HG03103 (cell line): Measurements from ENCODE around the gene CUL3.
"Not testable (repeated sequence)": the region's sequence is repeated elsewhere in the genome, so short reads cannot be mapped to it uniquely, and the experiment has no call there.

Experiments used
- ATAC-seq: cut with Tn5 transposase; IDR thresholded peaks from one replicate; pipeline ENCODE4 v1.9.1; 2021; ENCODE audit warnings: low read depth; ENCODE audit not compliant: unreplicated experiment

CUL3 gene

DNA sequence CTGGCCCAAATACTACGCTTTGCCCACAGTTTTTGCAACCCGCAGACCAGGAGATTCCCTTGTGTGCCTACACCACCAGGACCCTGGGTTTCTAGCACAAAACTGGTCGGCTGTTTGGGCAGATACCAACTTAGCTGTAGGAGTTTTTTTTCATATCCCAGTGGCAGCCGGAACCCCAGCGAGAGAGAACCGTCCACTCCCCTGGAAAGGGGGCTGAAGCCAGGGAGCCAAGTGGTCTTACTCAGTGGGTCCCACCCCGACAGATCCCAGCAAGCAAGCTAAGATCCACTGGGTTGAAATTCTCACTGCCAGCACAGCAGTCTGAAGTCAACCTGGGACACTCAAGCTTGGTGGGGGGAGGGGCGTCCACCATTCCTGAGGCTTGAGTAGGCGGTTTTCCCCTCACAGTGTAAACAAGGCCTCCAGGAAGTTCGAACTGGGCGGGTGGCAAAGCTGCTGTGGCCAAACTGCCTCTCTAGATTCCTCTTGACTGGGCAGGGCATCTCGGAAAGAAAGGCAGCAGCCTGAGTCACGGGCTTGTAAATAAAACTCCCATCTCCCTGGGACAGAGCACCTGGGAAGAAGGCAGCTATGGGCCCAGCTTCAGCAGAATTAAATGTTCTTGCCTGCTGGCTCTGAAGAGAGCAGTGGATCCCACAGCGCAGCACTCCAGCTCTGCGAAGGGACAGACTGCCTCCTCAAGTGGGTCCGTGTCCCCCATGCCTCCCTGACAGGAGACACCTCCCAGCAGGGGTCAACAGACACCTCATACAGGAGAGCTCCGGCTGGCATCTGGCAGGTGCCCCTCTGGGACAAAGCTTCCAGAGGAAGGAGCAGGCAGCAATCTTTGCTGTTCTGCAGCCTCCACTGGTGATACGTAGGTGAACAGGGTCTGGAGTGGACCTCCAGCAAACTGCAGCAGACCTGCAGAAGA, 99.8 kb downstream of the CUL3 start:
- ATAC-seq = not testable (repeated sequence)

GRCh38 chr2:224479826-224480225, 105.3 kb downstream of the CUL3 start:
- no peak for ATAC-seq

DNA sequence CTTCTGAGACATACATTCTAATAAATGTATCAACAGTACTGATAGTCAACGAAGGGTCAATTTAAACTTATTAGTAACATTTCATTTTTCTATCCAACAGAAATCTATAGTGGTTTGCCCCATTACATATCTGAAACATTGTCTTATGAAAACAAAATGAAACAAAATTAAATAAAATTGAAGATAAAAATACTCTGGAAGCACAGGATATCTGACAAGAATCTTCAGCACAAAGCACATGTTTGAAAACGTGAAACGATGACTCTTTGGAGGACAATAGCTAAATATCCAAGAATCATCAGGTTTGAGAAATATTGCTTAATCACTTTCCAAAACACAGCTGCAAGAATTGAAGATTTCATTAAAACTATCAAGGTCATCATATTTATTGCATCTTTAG, 112.3 kb downstream of the CUL3 start:
- ATAC-seq = no peak

DNA sequence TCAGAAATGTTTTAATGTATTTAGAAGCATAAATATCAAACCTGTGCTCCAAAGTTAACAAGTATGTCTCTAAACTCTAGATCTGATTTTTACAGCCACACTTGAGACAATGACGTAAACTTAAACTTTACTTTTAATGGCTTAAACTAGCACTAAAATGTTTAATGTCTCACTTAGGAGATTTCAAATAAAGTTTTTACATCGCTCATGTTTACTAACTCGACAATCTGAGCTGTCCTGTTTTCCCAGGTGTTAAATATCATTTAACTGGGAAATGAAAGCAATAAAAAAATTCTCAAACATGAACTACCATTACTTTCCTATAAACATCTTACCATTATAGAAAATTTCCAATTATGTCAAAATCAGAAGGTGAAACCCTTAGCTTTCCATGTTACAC, 113.0 kb downstream of the CUL3 start:
- ATAC-seq = no peak

DNA sequence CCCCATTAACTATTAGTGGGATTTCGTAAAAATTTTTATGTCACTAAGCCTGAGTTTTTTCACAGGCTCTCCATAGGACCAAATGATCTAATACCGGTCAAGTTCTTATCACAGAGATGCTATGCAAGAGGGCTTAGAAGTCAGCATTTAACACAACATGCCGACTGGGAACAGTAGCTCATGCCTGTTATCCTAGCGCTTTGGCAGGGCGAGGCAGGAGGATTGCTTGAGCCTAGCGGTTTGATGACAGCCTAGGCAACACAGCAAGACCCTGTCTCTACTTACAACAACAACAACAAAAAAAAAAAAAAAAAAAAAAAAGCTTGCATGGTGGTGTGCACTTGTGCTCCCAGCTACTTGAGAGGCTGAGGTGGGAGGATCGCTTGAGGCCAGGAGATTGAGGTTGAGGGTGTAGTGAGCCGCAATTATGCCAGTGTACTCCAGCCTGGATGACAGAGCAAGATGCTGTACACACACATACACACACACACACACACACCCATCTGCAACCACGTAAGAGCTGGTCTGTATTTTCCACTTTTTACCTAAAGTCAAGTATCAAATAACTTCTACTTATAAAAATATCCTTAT, 115.7 kb downstream of the CUL3 start:
- ATAC-seq = no peak

DNA sequence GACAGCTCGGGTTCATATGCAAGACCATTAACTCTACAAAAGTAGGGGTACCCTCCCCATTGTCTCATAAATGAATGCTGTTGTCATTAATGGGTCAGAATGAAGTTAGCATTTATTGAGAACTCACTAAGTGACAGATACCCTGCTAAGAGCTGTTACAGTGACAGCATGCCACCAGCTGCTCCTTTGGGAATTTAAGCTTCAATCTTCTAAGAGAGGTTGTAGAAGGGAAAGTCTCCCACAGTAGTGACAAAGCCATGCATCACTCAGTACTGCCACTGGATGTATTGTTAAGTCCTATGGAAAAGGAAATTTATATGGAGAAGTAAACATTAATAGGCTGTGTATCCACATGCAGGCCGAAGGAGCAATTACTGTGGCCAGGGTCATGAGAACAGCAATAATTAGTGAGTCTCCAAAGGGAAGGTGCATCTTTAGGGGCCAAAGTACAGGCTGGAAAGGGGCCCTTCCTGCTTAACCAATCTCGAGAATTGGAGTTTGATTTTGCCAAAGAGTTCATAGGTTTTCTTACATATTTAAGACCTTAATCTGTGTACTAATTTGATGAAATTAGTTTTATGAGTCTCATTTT, 118.8 kb downstream of the CUL3 start:
- ATAC-seq = no peak

DNA sequence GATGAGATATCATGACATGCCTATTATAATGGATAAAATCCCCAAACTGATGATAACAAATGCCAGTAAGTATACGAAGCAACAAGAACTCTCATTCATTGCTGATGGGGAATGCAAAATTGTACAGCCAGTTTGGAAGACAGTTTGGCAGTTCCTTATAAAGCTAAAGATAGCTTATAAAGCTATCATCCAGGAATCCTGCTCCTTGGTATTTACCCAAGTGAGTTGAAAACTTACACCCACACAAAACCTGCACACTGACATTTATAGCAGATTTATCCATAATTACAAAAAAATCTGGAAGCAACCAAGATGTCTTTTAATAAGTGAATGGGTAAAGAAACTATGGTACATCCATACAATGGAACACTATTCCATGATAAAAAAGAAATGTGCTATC, 123.8 kb downstream of the CUL3 start:
- no peak for ATAC-seq

GRCh38 chr2:224457408-224458096, 127.6 kb downstream of the CUL3 start:
- no peak for ATAC-seq

- ATAC-seq = no peak
Observed at GRCh38 chr2:224453892-224454291, 131.3 kb downstream of the CUL3 start.

GRCh38 chr2:224449212-224450147, 135.7 kb downstream of the CUL3 start:
- no peak for ATAC-seq

DNA sequence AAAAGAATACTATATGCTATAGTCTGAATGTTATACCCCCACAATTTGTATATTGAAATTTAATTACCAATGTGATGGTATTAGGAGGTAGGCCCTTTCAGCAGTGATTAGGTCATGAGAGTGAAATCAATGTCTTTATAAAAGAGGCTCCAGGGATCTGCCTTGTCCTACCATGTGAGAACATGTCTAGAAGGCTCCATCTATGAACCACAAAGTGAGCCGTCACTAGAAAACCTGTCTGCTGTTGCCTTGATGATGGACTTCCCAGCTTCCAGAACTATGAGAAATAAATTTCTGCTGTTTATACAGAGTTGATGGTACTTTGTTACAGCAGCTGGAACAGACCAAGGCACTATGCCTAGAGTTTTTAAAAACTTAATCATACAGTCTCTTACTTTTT, 136.9 kb downstream of the CUL3 start:
- ATAC-seq = no peak

GRCh38 chr2:224444783-224445182, 140.4 kb downstream of the CUL3 start:
- no peak for ATAC-seq

- ATAC-seq = no peak
Observed at GRCh38 chr2:224444021-224444420, 141.1 kb downstream of the CUL3 start.

GRCh38 chr2:224442071-224442967, 142.8 kb downstream of the CUL3 start:
- no peak for ATAC-seq

DNA sequence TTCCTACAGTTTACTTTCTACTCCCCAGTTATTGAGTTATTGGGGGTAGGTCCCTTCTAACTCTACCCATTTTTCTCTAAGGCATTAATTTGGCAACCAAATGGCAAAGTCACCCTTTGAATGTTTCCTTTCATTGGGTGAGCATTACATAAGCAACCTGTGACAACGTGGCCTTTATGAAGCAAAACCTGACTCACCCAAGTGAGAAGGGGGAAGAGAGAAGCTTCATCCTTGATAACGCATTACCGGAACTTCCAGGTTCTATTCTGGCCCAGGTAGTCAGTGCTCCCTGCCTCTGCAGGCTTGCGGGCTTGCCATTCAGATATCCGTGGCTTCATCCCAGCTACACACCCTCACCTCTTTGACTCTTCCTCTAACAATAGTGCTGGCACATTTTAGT, 144.2 kb downstream of the CUL3 start:
- no peak for ATAC-seq

GRCh38 chr2:224438726-224439125, 146.4 kb downstream of the CUL3 start:
- ATAC-seq = no peak

DNA sequence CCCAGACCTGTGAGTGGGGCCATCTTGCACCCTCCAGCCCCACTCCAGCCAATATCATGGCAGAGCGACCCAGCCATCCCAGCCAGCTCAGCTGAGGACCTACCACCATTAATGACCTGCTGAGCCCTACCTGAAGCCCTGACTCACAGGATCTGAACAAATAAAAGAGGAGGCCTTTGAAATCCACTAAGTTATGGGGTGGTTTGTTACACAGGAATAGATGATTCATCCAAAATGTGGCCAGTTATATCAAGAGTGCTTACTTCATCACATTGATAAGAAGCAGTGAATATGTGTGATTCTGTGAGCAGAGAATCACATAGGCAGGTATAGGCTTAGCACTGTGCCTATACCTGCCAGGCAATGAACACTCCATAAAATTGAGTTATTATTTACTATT, 148.5 kb downstream of the CUL3 start:
- ATAC-seq = no peak

DNA sequence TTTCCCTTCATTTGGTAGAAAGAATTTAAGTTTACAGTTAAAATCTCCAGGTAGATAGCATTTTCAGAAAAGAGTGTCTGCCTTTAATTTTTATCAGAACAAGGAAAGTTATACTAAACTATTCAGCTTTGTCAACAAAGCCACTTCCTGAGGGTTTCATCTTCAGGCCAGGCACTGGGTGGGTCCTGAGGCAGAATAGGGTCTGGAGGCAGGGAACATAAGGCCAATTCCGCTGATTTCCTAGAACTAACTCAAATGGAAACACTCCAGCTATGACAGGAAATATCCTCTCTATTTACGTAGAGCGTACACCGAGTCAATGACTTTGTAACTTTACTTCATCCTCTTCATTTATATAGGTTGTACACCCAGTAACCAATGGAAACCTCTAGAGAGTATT, 150.5 kb downstream of the CUL3 start:
- ATAC-seq = no peak

DNA sequence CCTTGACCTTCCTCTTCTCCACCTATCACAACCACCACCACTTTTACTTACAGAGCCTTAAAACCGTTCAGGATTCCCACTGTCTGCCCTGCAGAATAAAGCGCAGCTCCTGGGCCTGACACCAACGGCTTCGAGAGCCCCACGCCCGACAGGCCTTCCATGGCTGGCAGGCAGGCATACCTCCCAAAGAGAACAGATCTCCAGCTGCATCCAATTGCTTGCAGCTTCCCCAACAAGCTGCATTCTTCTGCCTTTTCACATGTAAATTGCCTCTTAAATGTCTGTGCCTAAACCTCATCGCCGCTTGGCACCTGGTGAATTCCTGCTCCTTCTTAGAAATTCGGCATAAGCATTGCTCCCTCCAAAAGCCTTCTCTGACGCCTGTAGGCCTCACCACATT, 151.7 kb downstream of the CUL3 start:
- ATAC-seq = no peak
